Cardiac fibroblast (primary cell): Measurements from ENCODE around the gene GPR132.
A peak's percentile ranks its signal among the peaks of the same experiment; 100 is the strongest.
"Not testable (repeated sequence)": the region's sequence is repeated elsewhere in the genome, so short reads cannot be mapped to it uniquely, and the experiment has no call there.

Source experiments
- DNase-seq, 2 donors: peaks; one replicate each; pipeline versions ENCODE4 v3.0.0 to v3.0.0-alpha.2; 2010; ENCODE audit warnings: low read depth in 2 of 2
- H3K4me3 ChIP-seq, 2 donors: replicated peaks in 1 of 2; 1 replicate in 1 of 2; 2 replicates in 1 of 2; pipeline ENCODE4 v1.5.1; 2011; ENCODE audit warnings: low read depth in 2 of 2, low read length in 2 of 2, mild to moderate bottlenecking in 2 of 2, moderate library complexity in 1 of 2
- TF ChIP-seq, protein P1 (sequence below): IDR thresholded peaks from one replicate; pipeline ENCODE4 v1.5.1; 2011; ENCODE audit warnings: low read depth, mild to moderate bottlenecking, low read length, inconsistent platforms

GPR132 gene

DNA sequence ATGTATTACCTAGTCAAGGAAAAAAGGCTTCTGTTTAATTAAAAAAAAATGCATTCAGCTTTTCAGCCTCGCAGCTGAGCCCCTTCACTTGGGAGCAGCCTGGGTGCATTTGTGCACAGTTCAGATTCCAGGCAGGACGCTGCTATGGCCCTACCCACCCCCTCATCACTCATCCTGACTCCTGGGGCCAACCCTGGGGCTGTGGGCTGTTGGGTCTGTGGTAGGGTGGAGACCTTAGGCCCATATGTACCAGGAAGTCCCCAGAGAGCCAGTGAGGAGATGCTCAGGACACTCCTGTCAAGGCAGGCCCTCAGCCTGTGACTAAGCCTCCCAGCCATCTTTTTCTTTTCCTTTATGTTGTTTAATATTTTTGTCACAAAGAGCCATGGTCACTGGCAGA, 35.0 kb downstream of the GPR132 start:
- TF ChIP-seq, protein P1, sequence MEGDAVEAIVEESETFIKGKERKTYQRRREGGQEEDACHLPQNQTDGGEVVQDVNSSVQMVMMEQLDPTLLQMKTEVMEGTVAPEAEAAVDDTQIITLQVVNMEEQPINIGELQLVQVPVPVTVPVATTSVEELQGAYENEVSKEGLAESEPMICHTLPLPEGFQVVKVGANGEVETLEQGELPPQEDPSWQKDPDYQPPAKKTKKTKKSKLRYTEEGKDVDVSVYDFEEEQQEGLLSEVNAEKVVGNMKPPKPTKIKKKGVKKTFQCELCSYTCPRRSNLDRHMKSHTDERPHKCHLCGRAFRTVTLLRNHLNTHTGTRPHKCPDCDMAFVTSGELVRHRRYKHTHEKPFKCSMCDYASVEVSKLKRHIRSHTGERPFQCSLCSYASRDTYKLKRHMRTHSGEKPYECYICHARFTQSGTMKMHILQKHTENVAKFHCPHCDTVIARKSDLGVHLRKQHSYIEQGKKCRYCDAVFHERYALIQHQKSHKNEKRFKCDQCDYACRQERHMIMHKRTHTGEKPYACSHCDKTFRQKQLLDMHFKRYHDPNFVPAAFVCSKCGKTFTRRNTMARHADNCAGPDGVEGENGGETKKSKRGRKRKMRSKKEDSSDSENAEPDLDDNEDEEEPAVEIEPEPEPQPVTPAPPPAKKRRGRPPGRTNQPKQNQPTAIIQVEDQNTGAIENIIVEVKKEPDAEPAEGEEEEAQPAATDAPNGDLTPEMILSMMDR = no peak
- no peak for DNase-seq

DNA sequence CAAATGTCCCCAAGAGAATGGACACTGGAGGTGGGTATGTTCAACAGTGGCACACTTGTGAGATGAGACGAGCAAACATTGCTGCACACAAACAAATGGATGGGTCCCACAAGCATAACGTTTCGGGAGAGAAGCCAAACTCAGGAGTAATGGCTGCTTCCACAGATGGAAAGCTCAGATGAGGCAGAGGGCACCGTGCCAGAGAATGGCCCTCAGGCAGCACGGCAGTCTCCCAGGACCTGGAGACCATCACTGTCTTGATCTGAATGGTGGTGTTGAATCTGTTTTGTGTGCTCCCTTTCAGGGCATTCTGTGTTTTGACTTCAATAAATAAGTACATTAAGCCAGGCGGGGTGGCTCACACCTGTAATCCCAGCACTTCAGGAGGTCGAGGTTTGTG, 35.8 kb downstream of the GPR132 start:
- no peak overlapping the region for H3K4me3 ChIP-seq
- no peak for DNase-seq
- TF ChIP-seq, protein P1 = no peak

More for the DNA sequence above, 35.0 kb downstream of the GPR132 start:
- no peak overlapping the region for H3K4me3 ChIP-seq

DNA sequence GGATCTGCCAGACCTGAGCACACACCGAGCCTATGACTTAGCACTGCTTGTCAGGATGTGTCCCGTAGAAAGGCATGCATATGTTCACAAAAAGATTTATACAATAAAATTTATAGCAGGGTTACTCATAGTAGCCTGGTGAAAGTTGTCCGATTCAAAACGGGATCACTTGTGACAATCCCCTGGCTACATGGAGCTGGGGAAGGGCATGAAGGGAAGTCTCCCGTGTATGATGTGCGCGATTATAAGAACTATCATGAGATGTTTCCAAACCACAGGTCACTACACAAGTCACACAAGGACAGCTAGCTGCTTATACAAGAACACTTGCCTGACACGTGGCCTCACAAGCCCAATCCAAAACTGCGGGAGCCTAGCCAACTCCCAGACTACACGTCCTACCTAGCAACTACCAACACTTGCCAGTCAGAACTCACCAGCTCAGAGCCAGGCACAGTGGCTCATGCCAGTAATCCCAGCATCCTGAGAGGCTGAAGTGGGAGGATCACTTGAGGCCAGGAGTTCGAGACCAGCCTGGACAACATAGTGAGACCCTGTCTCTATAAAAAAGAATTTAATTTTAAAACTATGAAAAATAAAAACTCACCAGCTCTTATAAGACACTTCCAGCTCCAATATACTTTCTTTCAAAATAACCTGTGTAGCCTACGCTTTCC, 36.8 kb downstream of the GPR132 start:
- no peak overlapping the region for H3K4me3 ChIP-seq
- DNase-seq = no peak
- TF ChIP-seq, protein P1 = no peak

DNA sequence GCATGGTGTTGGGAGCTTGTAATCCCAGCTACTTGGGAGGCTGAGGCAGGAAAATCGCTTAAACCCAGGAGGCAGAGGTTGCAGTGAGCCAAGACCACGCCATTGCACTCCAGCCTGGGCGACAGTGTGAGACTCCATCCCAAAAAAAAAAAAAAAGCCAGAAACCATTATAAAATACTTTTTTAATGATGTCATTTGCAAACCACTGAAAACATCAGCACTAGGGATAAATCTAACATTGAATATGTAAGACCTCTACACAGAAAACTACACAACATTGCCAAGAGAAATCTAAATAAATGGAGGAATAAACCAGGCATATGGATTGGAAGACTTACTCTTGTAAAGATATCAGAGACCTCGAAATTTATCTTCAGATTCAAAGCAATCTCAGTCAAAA, 37.5 kb downstream of the GPR132 start:
- not testable (repeated sequence) for DNase-seq, H3K4me3 ChIP-seq

DNA sequence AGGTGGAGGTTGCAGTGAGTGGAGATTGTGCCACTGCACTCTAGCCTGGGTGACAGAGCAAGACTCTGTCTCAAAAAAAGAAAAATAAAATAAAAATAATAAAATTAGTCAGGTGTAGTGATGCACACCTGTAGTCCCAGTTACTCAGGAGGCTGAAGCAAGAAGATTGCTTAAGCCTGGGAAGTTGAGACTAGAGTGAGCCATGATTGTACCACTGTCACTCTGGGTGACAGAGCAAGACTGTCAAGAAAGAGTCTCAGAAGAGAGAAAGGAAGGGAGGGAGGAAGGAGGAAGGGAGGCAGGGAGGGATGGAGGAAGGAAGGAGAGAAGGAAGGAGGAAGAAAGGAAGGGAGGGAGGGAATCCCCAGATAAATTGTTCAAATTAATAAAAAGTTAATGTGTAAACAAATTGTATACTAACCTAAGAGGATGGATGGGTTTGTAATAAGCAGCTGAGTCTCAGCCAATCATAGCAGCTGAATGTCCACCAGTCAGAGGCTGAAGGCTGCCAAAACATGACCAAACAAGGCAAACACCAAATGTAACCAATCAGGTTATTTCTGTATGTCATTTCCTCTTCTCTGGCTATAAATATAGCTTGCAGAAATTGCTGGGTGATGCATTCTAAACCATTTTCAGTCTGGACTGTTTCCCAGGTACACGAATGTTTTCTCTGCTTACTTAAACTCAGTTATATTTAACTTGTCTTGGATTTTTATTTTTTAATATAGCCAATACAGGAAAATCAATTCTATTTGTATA, 38.2 kb downstream of the GPR132 start:
- peak; percentile 37 to 75 for DNase-seq
- TF ChIP-seq, protein P1 = no peak
- no peak overlapping the region for H3K4me3 ChIP-seq

DNA sequence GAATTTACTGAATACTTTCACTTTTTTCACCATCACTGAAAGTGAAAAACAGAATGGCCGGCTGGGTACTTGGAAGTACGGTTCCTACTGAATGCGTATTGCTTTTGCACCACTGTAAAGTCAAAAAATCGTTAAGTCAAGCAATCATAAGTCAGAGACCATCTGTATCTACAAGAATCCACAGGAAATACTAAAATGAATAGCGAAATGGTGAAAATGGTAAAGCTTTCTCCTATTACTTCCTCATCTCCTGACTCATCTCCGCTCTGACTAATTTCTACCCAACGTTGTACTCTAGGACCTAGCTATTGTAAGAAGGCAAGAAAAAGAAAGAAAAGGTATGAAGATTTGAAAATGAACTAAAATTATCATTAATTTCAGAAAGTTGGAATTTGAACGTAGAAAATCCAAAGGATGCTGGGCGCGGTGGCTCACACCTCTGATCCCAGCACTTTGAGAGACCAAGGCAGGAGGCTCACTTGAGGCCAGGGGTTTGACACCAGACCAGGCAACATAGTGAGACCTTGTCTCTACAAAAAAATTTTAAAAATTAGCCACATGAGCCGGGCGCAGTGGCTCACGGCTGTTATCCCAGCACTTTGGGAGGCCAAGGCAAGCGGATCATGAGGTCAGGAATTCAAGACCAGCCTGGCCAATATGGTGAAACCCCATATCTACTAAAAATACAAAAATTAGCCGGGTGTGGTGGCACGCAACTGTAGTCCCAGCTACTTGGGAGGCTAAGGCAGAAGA, 39.0 kb downstream of the GPR132 start:
- TF ChIP-seq, protein P1 = no peak
- no peak overlapping the region for H3K4me3 ChIP-seq
- peak in 1 of 2 donors; percentile 92 for DNase-seq

DNA sequence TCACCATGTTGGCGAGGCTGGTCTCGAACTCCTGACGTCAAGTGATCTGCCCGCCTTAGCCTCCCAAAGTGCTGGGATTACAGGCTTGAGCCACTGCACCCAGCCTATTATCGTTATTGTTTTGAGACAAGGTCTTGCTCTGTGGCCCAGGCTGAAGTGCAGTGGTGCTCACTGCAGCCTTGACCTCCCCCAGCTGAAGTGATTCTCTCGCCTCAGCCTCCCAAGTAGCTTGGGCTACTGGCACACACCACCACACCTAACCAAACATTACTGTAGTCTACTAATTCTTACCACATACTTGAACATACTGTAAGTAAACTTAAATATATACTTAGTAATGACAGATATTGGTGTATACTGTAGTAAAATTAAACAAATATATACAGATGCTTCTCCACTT, 39.8 kb downstream of the GPR132 start:
- no peak overlapping the region for H3K4me3 ChIP-seq
- DNase-seq = no peak
- TF ChIP-seq, protein P1 = no peak
